GM19397 (cell line): Measurements from ENCODE around the gene TRAF2.

Experiments
- ATAC-seq: cut with Tn5 transposase; IDR thresholded peaks from one replicate; pipeline ENCODE4 v1.9.1; 2021; ENCODE audit warnings: mild to moderate bottlenecking, moderate library complexity; ENCODE audit not compliant: unreplicated experiment

The TRAF2 gene

DNA sequence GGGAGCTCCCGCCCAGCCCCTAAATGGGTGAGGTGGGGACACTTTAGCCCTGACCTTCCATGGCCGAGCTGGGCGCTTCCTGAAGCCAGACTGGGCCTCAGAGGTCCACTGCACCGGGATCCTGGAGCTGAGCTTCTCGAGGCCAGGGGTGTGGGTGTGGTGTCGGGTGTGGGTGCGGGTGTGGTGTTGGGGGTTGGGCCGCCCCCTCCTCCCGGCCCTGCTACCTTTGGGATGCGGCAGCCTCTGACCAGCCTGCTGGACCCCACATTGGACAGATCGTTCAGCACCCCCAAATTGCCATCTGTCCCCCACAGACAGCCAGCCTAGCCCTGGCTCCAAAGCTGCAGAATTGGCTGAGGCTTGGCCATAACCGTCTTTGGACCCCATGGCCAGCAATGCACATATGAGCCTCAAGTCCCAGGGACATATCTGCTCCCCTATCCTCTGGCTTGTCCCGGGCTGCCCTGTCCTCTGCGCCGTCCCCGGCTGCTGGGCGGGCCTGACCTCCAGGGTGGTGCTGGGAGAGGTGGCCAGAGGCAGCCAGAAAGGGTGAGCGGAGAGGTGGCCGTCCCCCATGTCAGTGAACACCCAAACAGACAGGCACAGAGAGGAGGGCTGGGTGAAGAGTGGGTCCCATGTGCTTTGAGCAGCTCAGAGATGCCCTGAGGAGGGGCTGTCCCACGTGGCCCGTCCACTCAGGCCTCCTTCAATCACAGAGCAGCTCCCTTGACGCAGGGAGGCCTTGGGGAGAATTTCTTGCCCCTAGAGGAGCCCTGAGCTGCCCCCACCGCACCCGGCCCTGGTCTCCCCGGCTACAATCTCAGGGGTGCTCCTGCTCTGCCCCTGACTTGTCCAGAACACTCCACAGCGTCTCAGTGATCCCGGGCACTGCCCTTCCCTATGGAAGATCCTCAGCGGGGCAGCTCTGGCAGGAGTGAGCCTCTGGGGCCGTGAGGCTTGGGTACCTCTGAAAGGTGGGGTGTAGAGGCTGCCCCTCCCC, 87.6 kb downstream of the TRAF2 start:
- no peak for ATAC-seq

DNA sequence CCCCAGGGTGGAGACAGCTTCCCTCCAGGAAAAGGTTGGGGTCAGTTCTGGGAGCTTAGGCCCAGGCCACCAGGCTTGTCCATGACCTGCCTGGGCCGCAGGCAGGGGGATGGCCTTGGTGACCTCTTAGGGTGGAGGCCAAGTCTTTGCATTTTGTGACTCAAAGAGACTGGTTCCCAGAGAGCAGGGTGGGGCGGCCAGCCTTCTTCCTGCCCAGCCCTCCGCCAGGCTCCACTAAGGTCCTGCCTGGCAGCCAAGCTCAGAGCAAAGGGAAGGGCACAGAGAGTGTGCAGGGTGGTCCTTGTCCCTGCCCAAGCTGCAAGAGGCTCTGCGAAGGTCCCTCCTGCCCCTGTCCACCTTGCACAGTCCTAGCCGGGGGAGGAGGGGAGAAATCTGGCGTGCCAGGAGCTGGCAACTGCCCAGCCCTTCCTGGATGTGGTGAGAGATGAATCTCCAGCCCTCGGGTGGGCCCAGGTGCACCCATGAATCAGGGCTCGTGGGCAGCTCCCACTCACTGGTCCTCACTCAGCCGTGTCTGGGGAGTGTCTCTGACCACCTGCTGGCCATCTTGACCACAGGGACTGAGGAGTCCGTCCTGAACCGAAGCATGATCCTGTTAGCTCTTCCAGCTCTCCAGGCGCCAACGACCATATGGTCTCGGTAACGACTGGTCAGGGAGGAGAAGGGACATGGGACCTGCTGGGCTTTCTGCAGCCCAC, 88.7 kb downstream of the TRAF2 start:
- no peak for ATAC-seq

DNA sequence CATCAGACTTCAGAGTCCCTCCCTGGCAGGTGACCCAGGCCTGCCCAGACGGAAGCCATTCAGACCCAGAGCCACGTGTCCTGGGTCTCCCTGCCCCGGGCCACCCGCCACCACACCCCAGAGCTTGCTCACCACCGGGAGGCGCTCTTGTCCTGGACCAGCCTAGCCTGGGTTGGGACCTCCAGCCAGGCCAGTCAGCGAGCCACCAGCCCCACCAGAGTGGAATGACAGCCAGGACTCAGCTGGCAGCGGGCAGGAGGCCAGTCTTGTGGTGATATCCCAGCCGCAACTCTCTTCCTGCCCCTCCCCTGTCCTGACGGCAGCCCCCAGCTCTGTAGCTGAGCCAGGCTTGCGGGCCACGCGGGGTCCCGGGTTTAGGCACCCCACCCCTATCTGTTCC, 89.3 kb downstream of the TRAF2 start:
- ATAC-seq = no peak
